Endometrial microvascular endothelial cells (primary cell): ENCODE data around the gene FUCA1. TPM values are rescaled to one million over a fixed set of nuclear protein-coding genes. Genes with fewer than 3 reads are reported as not detected.
"Not testable (repeated sequence)": the region's sequence is repeated elsewhere in the genome, so short reads cannot be mapped to it uniquely, and the experiment has no call there.

Experiments used
- in situ Hi-C: cut with HindIII; loops from 2 replicates; pipeline ENCODE4 v1.10.0; 2017; ENCODE audit warnings: low sequenced_read_pairs, low pct_unique_long_range_greater_than_20kb; ENCODE audit errors: inconsistent ontology term
- total RNA-seq: library from RNA; depleted of rRNA; stranded (reverse); fragments of >200 nt; gene quantifications from one replicate; pipeline ENCODE4 v1.2.3, GENCODE V29; 2015; ENCODE audit errors: inconsistent ontology term

FUCA1 gene
- total RNA-seq, 1 donor from 2014 or later: 9.7 TPM

DNA sequence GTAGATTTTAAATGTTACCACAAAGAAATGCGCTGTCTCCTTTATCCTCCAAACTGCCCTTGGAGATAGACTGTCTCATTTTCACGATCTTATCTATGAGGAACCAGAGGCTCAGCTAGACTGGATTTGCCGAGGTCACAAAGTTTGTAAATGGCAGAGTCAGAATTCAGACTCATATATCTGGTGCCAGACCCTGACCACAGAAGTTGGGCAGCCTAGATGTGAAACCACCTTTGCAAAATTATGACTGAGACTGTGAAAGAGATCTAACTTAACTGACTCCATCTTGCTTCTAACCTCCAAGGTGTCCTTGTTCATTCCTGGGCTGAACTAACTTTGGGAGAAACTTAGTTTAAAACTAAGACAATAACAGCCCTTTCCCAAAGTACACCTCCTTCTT lies 31.0 kb upstream of the FUCA1 start:
- in situ Hi-C loops: no loop called here

DNA sequence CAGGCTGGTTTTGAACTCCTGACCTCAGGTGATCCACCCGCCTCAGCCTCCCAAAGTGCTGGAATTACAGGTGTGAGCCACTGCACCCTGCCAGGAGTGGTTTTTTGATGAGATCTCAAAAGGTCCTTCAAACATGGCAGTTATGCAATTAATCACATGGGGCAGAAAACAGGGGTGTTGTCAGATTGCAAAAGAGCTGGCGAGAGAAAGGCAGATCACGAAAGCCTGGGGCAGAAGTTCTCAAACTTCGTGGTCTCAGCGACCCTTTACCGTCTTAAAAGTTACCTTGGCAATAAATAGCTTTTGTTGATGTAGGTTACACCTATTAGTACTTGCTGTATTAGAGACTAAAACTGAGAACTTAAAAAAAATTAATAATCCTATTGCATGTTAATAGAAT lies 29.0 kb upstream of the FUCA1 start:
- in situ Hi-C loops: no loop called here

DNA sequence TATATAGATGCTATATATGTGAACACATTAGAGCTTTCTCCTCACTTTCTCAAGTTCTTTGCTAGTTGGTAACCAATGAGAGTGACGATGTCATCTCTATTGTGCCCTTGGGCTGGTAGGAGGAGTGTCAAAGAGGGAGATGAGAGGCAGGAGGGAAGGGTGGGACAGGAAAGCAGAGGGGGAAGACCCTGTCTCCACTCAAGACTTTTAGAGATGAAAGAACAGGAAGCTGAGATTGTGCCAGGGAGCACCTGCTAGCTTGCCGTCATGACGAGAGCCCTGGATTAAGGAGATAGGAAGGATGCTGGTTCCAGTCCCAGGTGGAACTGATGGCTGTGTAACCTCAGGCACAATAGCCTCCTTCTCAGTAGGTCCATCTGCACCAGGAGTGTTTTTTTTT lies 28.4 kb upstream of the FUCA1 start:
- in situ Hi-C loops: no loop called here

DNA sequence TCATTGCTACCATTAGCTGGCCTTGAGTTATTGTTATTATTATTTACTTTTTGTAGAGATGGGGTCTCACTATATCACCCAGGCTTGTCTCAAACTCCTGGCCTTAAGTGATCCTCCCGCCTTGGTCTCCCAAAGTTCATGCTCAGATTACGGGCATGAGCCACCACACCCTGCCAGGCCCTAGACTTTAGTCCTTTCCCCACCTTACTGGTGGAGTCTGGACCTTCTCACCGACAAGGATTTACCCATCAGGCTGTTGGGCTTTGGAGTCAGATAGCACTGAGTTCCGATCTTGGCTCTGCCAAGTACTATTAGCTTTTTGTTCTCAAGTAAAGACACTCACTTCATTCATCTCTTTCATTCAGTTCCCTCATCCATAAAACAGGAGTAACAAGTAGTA lies 27.9 kb upstream of the FUCA1 start:
- in situ Hi-C loops: no loop called here

DNA sequence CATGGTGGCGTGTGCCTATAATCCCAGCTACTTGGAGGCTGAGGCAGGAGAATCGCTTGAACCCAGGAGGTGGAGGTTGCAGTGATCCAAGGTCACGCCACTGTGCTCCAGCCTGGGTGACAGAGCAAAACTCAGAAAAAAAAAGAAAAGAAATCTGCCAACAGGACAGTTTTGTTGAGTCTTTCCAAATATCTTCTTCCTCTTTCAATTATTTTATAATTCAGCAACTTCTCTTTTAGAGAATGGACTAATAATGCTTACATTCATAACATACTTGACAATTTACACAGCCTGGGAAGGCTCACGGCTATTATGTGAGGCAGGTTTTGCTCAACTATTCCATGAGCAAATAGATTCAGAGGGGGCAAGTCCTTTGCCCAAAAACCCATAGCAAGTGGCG lies 27.0 kb upstream of the FUCA1 start:
- in situ Hi-C loops: no loop called here

DNA sequence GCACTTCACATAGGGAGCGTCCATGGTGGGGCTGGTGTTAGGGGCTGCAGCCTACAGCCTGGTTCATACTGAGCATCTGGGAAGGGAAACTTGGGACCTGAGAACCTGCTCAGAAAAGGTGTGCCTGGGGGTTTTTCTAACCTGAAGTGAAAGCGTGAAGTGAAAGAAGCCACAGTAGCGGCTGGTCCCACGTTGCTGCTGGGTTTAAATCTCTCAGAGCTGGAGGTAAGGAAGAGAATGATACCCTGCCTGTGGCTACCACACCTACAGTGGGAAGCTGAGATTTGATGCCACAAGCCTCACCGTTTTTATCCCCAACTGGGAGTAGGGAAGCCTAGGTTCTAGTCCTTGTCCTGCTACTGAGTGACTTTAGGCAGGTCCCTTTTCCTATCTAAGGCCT lies 21.0 kb upstream of the FUCA1 start:
- in situ Hi-C loops: no loop called here

DNA sequence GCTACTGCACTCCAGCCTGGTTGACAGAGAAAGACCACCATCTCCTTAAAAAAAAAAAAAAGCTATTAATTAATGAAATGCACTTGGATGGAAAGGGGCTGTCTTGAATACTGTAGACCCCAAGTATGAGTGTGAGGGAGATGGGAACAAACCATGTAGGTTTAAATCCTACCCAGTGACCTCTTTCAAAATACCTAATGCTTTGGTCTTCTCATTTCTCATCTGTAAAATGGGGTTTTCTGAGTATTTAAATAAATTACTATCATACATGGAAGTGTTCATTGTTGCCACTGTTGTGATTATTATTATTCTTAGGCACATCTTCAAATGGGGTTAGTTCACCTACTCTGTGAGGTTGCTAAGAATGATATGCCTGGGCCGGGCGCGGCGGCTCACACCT lies 17.1 kb upstream of the FUCA1 start:
- in situ Hi-C loops: no loop called here

DNA sequence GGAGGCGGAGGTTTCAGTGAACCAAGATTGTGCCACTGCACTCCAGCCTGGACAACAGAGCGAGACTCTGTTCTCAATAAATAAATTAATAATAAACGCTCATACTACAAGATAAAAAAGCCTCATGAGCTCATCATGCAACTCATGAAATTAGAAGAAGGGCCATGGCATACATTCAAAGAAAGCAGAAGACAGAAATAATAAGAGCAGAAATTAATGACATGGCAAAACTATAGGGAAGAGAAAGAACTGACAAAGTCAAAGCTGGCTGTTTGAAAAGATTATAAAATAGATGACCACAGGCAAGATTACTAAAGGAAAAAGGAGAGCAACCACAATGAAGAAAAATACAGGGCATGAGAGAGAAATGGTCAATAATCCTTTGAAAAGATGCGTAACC lies 14.7 kb upstream of the FUCA1 start:
- in situ Hi-C loops: no loop called here

DNA sequence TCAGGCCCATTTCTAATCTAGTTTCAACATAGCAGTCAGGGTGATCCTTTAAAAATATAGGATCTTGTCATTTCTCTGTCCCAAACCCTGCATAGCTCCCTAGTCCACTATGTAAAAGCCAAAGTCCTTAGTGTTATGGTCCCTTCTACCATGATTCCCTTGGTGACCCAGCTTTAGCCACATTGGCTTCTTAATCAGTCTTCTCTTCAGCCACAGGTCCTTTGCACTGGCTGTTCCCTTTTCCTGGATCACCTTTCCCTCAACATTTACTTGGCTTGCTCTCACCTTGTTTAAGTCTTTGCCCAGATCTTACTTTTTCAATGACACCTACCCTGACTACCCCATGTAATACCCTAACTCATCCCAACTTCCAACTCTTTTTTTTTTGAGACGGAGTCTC lies 11.7 kb upstream of the FUCA1 start:
- in situ Hi-C loops: no loop called here

DNA sequence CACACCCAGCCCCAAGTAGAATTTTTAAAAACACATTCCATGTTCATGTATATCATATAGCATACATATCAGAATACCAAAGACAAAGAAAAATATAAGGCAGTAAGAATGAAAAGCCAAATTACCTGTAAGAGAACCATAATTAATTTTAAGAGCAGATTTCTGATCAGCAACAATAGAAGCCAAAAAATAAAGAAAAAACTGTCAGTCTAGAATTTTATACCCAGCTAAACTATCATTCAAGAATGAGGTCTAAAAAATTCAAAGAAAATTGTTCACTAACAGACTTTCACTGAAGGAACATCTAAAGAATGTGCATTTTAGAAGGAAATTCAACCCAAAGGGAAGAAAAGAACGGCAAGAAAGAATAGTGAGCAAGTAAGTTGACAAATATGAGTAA lies 10.6 kb upstream of the FUCA1 start:
- in situ Hi-C loops: no loop called here

DNA sequence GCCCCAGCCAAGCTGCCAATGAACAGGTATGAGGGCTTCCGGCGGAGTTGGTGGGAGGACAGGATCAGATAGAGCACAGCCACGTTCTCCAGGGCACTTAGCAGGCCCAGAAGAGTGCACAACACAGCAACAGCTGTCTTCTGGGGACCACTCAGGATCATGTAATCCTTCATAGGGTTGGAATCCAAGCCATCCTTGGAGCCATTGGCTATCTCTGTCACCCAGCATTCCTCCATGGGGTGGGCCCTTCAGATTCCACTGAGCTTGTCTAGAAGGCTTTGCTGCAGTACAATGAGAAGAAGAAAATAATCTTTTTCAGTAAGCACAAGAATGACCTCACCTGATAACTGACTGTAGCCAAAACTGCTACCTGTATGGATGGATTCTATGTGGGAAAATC lies 7.3 kb upstream of the FUCA1 start:
- in situ Hi-C loops: no loop called here

DNA sequence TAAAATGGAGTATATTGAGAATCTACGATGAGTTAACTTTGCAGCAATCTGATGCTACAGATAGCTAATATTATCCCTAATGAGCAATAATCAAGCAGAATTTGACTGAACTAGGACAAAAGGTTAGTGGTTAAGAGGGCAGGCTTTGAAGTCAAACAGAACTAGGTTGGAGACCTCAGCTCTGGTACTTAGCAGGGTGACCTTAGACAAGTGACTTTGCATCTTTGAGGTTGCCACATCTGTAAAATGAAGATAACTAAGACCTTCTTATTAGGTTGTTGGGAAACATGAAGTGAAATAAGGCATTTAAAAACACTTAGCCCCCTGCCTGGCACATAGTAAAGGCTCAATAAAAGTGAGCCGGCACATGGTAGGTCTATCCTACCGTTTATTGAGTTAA lies 4.3 kb upstream of the FUCA1 start:
- in situ Hi-C loops: no loop called here

DNA sequence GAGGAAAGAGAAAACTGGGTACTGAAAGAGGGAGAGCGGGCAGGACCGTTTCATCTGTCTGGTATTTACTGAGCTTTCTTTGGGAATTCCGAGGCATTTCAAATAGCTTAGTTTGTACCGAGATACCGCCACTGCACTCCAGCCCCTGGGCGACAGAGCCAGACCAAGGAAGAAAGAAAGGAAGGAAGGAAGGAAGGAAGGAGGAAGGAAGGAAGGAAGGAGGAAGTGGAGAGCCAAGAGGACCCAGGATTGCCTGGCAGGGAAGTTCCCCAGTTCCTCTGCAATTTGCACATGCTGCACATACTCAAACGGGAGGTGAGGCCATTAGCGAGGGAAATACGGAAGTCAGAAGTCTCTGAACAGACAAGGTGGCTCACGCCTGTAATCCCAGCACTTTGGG lies 961 bp upstream of the FUCA1 start:
- in situ Hi-C loops: no loop called here

DNA sequence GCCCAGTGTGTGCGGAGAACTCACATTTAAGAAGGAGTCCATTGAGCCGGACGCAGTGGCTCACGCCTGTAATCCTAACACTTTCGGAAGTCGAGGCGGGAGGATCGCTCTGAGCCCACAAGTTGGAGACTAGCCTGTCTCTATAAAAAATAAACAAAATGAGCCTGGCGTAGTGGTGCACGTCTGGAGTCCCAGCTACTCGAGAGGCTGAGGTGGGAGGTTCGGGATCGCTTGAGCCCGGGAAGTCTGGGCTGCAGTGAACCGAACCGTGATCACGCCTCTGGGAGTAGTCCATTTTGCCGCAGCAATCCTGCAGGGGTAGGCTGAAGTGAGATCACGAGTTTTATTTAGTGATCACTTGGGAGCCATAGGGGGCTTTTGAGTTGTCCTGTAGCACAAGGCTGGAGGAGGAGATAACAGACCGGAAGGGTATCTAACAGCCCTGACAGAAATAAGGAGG lies 497 bp upstream of the FUCA1 start:
- in situ Hi-C loops: no loop called here

DNA sequence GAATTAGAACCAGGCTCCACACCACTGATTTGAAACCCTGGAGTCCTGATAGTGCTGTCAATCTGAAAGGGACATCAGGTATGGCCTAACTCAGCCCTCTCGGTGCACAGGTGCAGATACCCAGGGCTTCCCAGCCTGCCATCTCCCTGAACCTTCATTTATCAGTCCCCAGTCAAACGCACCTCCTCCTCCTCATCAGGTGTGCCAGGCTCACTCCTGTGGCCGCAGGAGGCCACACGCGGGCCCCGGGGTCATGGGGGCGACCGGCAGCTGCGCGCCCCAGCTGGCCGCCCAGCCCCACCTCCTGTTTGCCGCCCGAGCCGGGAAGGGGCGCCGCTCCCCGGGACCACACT lies 572 bp downstream of the FUCA1 start:
- in situ Hi-C loops: no loop called here

DNA sequence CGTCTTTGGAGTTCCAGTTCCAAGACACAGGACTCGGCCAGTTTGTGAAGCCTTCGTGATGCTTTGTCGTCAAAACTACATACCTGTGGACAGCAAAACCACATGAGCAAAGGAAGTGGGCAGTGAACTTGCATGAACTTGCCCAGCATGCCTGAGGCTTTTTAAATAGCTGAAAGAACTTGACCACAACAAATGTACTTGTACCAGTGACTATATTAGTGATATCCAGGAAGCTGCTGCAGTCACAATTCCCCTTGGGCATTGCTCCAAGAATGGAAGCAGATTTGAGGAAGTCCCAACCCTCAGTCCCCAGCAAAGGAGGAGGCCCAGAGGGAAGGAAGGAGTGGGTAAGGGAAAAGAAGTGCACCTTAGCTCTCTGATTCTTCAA lies 2.6 kb downstream of the FUCA1 start:
- in situ Hi-C loops: no loop called here

DNA sequence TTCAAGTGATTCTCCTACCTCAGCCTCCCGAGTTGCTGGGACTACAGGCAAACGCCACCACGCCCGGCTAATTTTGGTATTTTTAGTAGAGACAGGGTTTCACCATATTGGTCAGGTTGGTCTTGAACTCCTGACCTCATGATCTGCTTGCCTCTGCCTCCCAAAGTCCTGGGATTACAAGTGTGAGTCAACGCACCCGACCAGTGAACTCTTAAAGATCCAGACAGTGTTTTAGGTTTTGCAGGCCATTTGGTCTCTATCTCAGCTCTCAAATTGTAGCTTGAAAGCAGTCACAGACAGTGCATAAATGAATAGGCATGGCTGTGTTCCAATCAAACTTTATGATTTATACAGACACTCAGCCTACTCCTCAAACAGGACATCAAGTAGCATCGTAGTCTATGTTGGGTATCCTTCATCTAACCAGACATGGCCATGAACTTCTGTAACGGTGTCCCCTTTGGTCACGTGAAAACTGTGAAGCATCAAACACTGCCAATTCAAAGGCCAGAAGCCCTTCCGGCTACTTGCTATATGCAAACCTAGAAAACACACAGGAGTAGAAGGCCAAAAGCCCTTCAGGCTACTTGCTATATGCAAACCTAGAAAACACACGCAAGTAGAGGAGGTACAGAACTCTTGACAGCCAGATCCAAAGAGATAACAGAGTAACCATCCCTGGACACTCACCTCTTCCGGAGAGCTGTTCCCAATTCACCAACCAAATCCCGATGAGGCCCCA lies 3.1 kb downstream of the FUCA1 start:
- in situ Hi-C loops: no loop called here

DNA sequence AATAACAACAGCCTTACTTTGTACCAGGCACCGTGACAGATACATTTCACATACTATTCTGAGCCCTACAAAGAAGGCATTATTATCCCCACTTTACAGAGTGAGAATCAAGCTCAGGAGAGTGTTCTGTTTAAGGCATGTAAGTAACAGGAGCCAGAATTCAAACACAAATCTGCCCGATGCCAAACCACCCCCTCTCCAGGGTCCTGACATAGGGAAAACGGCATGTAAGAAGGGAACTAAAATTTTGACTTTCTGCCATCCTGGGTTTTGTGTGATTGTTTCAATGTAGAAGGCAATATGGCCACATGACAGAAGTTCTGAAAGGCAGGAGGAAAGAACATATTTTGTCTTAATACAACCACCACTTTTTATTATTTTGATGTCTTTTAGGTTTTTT lies 5.5 kb downstream of the FUCA1 start:
- in situ Hi-C loops: no loop called here

DNA sequence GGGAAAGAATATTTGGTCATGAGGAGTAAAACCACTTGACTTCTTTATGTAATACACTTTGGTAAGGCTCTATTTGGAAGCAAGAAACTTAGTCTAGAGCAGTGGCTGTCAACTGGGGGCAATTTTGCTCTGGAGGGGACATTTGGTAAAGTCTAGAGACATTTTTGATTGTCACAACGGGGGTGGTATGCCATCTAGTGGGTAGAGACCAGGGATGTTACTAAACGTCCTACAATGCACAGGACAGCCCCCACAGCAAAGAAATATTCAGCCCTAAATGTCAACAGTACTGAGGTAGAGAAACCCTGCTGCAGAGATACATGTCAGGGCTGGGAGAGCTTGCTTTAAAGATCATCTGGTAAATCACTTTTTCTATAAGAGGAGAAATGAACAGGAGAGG lies 13.5 kb downstream of the FUCA1 start:
- in situ Hi-C loops: no loop called here

DNA sequence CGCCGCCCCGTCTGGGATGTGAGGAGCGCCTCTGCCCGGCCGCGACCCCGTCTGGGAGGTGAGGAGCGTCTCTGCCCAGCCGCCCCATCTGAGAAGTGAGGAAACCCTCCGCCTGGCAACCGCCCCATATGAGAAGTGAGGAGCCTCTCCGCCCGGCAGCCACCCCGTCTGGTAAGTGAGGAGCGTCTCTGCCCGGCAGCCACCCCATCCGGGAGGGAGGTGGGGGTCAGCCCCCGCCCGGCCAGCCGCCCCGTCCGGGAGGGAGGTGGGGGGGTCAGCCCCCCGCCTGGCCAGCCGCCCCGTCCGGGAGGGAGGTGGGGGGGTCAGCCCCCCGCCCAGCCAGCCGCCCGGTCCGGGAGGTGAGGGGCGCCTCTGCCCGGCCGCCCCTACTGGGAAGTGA lies 15.0 kb downstream of the FUCA1 start:
- in situ Hi-C loops: not testable (repeated sequence)

DNA sequence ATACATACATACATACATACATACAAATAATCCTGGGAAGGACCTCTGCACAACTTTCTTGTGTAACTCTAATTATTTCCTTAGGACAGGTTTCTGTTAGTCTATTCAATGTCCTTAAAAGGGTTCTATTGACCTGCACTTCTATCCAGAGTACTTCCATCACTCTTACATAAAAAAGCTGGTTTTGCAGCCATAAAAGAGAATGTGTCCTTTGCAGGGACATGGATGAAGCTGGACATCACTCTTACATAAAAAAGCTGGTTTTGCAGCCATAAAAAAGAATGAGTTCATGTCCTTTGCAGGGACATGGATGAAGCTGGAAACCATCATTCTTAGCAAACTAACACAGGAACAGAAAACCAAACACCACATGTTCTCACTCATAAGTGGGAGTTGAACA lies 16.7 kb downstream of the FUCA1 start:
- in situ Hi-C loops: not testable (repeated sequence)
